AG04449 (cell line): ENCODE results near the gene HSD17B14.
A peak's percentile ranks its signal among the peaks of the same experiment; 100 is the strongest.
"Not testable (repeated sequence)": the region's sequence is repeated elsewhere in the genome, so short reads cannot be mapped to it uniquely, and the experiment has no call there.

Experiments used
- CTCF ChIA-PET: fragments of 350-600 bp; formaldehyde crosslinking; extraction: SDS; loops from one replicate; lab custom pipeline; 2021; ENCODE audit warnings: antibody characterized with exemption; lab: Yijun Ruan, JAX
- POLR2A ChIA-PET: fragments of 400-600, 350-600 bp; formaldehyde crosslinking; extraction: SDS; loops from one replicate; lab custom pipeline; 2020; ENCODE audit warnings: antibody characterized with exemption, inconsistent platforms; lab: Yijun Ruan, JAX
- DNase-seq: peaks from one replicate; pipeline ENCODE4 v3.0.0-alpha.2; 2010; ENCODE audit warnings: low read depth, low spot score
- H3K4me3 ChIP-seq: 2 replicates; pipeline ENCODE4 v1.5.1; 2011; ENCODE audit warnings: low read depth, mild to moderate bottlenecking, control low read depth, low read length
- CTCF ChIP-seq: IDR thresholded peaks from one replicate; pipeline ENCODE4 v1.5.1; 2011; ENCODE audit warnings: mild to moderate bottlenecking, moderate library complexity, low read length, control low read depth, inconsistent platforms; ENCODE audit not compliant: insufficient read depth; ENCODE audit errors: missing control alignments

HSD17B14 gene

GRCh38 chr19:48878196-48879024 is 42.1 kb upstream of the HSD17B14 start:
- DNase-seq, result no peak
- CTCF ChIA-PET, result interaction anchor here (1.1 to 4.3 kb wide), 2 partner anchors 92 to 95 kb away, joined by 3 to 24 read pairs; no protein-coding TSS in a partner anchor
- no peak for TF ChIP-seq CTCF
- H3K4me3 ChIP-seq, result no peak overlapping the region
- POLR2A ChIA-PET, result interaction anchor here (0.7 to 8.1 kb wide), 7 partner anchors 46 to 797 kb away, joined by 3 to 119 read pairs (median 7); partner anchors contain the start of genes BAX and FTL

- POLR2A ChIA-PET, result interaction anchor here (0.7 to 8.1 kb wide), 3 partner anchors 86 to 797 kb away, joined by 7 to 119 read pairs (median 8); partner anchors contain the start of gene FTL
- no peak overlapping the region for H3K4me3 ChIP-seq
- TF ChIP-seq CTCF, result no peak
- DNase-seq, result no peak
- CTCF ChIA-PET, result interaction anchor here (4.3 kb wide), 1 partner anchor 93 kb away, joined by 24 read pairs; no protein-coding TSS in a partner anchor
Measured at GRCh38 chr19:48877855-48878195, 41.5 kb upstream of the HSD17B14 start.

- not testable (repeated sequence) for DNase-seq
- POLR2A ChIA-PET, result interaction anchor here (0.6 to 8.1 kb wide), 5 partner anchors 24 to 92 kb away, joined by 3 to 119 read pairs (median 14); partner anchors contain the start of genes BAX, FTL and NUCB1
- H3K4me3 ChIP-seq, result peak overlapping the region; percentile 100
- CTCF ChIA-PET, result interaction anchor here (0.6 to 2.1 kb wide), 2 partner anchors 94 to 616 kb away, joined by 3 to 9 read pairs; no protein-coding TSS in a partner anchor
Measured at GRCh38 chr19:48876043-48876981, 40.0 kb upstream of the HSD17B14 start.

- ChIA-PET POLR2A (interaction anchor here (0.9 to 8.1 kb wide), 15 partner anchors 18 to 154 kb away, joined by 3 to 119 read pairs (median 5); partner anchors contain the start of genes BAX, FTL, NUCB1 and RUVBL2), CTCF (interaction anchor here (0.6 to 2.4 kb wide), 7 partner anchors 31 to 119 kb away, joined by 3 to 8 read pairs (median 4); partner anchors contain the start of genes GYS1 and RUVBL2)
- H3K4me3 ChIP-seq, result peak overlapping the region; percentile 100
- TF ChIP-seq CTCF, result no peak
- DNase-seq, result no peak
Measured at GRCh38 chr19:48874303-48875135, 38.2 kb upstream of the HSD17B14 start.

GRCh38 chr19:48873476-48874302 is 37.4 kb upstream of the HSD17B14 start:
- CTCF ChIA-PET, result interaction anchor here (1.1 to 2.4 kb wide), 7 partner anchors 30 to 120 kb away, joined by 3 to 8 read pairs (median 4); partner anchors contain the start of genes GYS1 and RUVBL2
- TF ChIP-seq CTCF, result no peak

More at GRCh38 chr19:48873476-48874302, 37.4 kb upstream of the HSD17B14 start:
- POLR2A ChIA-PET, result interaction anchor here (0.9 to 8.1 kb wide), 15 partner anchors 17 to 153 kb away, joined by 3 to 119 read pairs (median 5); partner anchors contain the start of genes BAX, FTL, HSD17B14 and NUCB1
- H3K4me3 ChIP-seq, result peak overlapping the region; percentile 100
- no peak for DNase-seq
